ENCODE data around the gene CYLC1.

CYLC1 gene, protein sequence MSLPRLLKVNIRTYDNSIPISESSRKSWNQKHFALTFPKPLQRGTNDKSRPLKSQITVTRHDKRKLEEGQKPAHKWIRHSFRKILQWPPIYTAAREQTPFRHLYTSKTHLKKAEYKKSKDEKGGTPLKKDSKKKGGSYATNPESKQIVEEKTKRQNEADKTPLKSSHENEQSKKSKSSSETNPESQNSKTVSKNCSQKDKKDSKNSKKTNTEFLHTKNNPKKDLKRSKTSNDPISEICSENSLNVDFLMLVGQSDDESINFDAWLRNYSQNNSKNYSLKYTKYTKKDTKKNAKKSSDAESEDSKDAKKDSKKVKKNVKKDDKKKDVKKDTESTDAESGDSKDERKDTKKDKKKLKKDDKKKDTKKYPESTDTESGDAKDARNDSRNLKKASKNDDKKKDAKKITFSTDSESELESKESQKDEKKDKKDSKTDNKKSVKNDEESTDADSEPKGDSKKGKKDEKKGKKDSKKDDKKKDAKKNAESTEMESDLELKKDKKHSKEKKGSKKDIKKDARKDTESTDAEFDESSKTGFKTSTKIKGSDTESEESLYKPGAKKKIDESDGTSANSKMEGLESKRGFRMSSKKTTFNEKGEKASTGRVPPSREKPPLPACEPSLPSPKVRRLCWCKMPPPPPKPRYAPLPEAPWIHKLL

DNA sequence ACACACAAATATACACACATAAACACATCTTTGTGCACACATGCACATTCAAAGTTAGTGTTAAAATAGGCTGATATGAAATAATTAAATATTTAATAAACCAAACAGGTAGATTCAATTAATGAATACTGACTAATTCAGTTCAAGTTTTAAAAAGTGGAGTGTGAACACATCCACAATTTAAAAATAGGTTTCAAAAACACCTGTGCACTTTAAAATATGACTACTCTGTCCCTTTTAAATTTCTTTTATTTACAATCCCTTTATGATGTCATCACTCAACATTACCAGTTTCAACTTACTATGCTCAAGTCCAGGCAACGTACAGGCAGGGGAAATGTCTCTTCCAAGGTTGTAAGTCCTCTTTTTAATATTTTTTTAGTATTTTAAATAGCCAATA is at the start of gene CYLC1:
Gene CYLC1 (plus strand): TSS at position 301 of the 400 bp plus-strand sequence. CDS start 37 bp downstream, at position 338.
- no peak for DNase-seq (ENCODE audit: low read depth in 2 of 2)

GRCh38 chrX:83819304-83819703 is 41.6 kb upstream of the CYLC1 start:
- DNase-seq (ENCODE audit: low read depth in 2 of 2): no peak

- no peak for DNase-seq (ENCODE audit: low read depth in 2 of 2)
Measured at GRCh38 chrX:83829874-83830273, 31.1 kb upstream of the CYLC1 start.

GRCh38 chrX:83845397-83845796 is 15.5 kb upstream of the CYLC1 start:
- DNase-seq (ENCODE audit: low read depth in 2 of 2): no peak

- no peak for DNase-seq (ENCODE audit: low read depth in 2 of 2)
Measured at GRCh38 chrX:83847339-83847738, 13.6 kb upstream of the CYLC1 start.

DNA sequence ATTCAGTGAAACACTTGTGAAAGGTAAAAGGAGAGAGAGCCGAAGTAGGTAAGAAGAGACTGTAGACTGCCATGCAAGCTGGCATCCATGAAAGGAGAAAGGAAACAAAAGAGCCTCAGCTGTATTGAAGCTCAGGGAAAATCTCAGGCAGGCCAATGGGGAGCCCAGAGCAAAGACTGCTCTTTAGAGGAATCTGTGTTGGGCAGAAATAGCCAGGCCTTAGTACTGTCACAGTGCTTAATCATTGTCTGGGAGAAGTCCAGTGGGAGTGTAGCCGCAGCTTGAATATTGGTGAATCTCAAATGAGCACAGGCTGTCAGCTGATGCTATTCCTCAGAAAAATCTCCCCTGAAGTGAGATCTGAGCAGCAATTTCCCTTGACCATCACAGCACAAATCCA is 27.6 kb downstream of the CYLC1 start:
- no peak for DNase-seq (ENCODE audit: low read depth in 2 of 2)

- no peak for DNase-seq (ENCODE audit: low read depth in 2 of 2)
Measured at GRCh38 chrX:83892433-83892832, 31.5 kb downstream of the CYLC1 start.

- DNase-seq (ENCODE audit: low read depth in 2 of 2): no peak
Measured at GRCh38 chrX:83906921-83907320, 46.0 kb downstream of the CYLC1 start.

DNA sequence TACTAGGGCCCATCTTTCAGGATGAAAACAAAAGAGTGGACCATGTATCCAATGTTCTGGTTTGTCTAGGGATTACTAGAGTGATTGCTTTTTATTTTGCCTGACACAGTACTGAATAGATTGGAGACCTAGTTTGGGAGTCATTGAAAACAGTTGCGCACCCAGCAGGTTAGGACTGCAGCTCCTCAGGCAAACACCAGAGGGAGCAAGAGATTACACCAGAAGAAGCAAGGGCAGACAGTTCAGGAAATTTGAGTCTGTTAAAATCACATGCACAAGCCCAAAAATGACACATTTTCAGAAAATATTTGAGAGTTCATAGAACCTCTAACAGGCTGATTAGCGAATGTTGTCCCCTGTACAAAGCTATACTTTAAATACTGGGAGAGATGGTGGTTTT is 55.6 kb downstream of the CYLC1 start:
- DNase-seq (ENCODE audit: low read depth in 2 of 2): no peak

DNA sequence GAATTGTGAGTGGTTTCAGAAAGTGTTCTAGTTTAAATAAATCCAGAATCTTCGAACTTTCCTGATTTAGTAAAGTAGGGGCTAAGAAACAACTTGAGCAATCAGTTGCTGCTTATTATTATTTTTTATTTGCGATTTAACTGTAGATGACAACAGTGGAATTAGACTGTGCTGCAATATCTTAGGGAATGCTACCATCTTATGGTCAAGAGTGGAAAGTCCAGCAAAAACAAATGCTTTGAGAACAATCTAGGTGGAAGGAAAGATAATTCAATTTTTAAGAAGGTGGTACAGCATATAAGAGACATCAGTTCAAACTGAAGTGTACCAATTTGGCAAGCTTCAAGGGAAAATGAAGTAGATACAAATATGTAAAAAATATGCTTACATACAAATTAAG is 73.3 kb downstream of the CYLC1 start:
- DNase-seq (ENCODE audit: low read depth in 2 of 2): no peak

Measured in stimulated activated CD8-positive, alpha-beta memory T cell treated with anti-CD3 and anti-CD28 coated beads, Interleukin-7, amount 100 ng/mL, for 1 hour (primary cell).